HepG2 (cell line): ENCODE data around the gene MKNK1. TPM values are rescaled to one million over a fixed set of nuclear protein-coding genes. Genes with fewer than 3 reads are reported as not detected.

Experiments used
- ATAC-seq: fragments of 200-7000 bp; cut with Tn5 transposase; 3 replicates; pipeline ENCODE4 v1.9.1; 2020; ENCODE audit warnings: mild to moderate bottlenecking, moderate library complexity
- BruUV-seq: library from RNA; stranded (reverse); fragments of 400-500 nt; replicated peaks from 2 replicates; lab custom pipeline; 2021; lab: Mats Ljungman, UMichigan
- CTCF ChIA-PET: fragments of 300-600 bp; formaldehyde crosslinking; extraction: SDS; loops from one replicate; lab custom pipeline; 2021; ENCODE audit warnings: low total read pairs, inconsistent platforms, low intra/inter-chr PET ratio; lab: Yijun Ruan, JAX
- POLR2A ChIA-PET: fragments of 350-600 bp; sonication (Branson Sonifier 250); formaldehyde crosslinking; loops from one replicate; lab custom pipeline; 2020; ENCODE audit warnings: antibody characterized with exemption, inconsistent platforms; lab: Yijun Ruan, JAX
- DNase-seq: peaks from one replicate; pipeline ENCODE4 v3.0.0-alpha.2; 2015; ENCODE audit warnings: low spot score
- FAIRE-seq: peaks from 3 replicates; lab custom pipeline; 2011; peaks lifted over from hg19 to GRCh38; lab: Jason Lieb, UNC
- H2AFZ ChIP-seq: one replicate; pipeline ENCODE4 v1.6.1; 2011; ENCODE audit warnings: low read length, inconsistent platforms
- H3K27ac ChIP-seq: fragments of 300-600 bp; 3 replicates; pipeline ENCODE4 v1.8.0; 2011; ENCODE audit warnings: mixed run types, mild to moderate bottlenecking, mixed read lengths, low read length, inconsistent platforms; ENCODE audit not compliant: insufficient read depth; ENCODE audit errors: extremely low read length
- H3K27me3 ChIP-seq, 2 experiments: fragments of 200-600 bp in 1 of 2; 2 replicates in 1 of 2; 3 replicates in 1 of 2; pipeline versions ENCODE4 v1.6.0 to v1.8.0; 2011; ENCODE audit warnings: low read length in 2 of 2, mild to moderate bottlenecking in 2 of 2, moderate library complexity in 2 of 2, inconsistent platforms in 1 of 2; ENCODE audit not compliant: insufficient read depth in 2 of 2, control insufficient read depth in 1 of 2
- H3K36me3 ChIP-seq, 2 experiments: fragments of 200-600 bp in 1 of 2; replicated peaks in 1 of 2; 2 replicates in 1 of 2; 3 replicates in 1 of 2; pipeline versions ENCODE4 v1.5.1 to v1.8.0; 2011; ENCODE audit warnings: low read length in 2 of 2, inconsistent platforms in 1 of 2; ENCODE audit not compliant: insufficient read depth in 2 of 2, control insufficient read depth in 1 of 2
- H3K4me1 ChIP-seq: 2 replicates; pipeline ENCODE4 v1.5.1; 2012; ENCODE audit warnings: low read length, inconsistent platforms; ENCODE audit not compliant: insufficient read depth
- H3K4me2 ChIP-seq: 2 replicates; pipeline ENCODE4 v1.6.0; 2011; ENCODE audit warnings: low read depth, low read length, inconsistent platforms
- H3K4me3 ChIP-seq, 3 experiments: fragments of 200-600 bp in 1 of 3; sonication (generic), shearing (Covaris generic) in 1 of 3; replicated peaks in 1 of 3; 2 replicates each; pipeline ENCODE4 v1.5.1; 2011 to 2016; ENCODE audit warnings: low read length in 3 of 3, inconsistent platforms in 2 of 3, low read depth in 2 of 3, mild to moderate bottlenecking in 2 of 3, control low read depth in 1 of 3, mixed read lengths in 1 of 3; ENCODE audit not compliant: insufficient read depth in 1 of 3
- H3K79me2 ChIP-seq: one replicate; pipeline ENCODE4 v1.6.1; 2011; ENCODE audit warnings: low read length, inconsistent platforms; ENCODE audit not compliant: insufficient read depth
- H3K9ac ChIP-seq: 2 replicates; pipeline ENCODE4 v1.6.0; 2011; ENCODE audit warnings: mild to moderate bottlenecking, low read depth, low read length, inconsistent platforms; ENCODE audit not compliant: insufficient read depth
- H3K9me3 ChIP-seq: 2 replicates; pipeline ENCODE4 v1.5.1; 2012; ENCODE audit warnings: mild to moderate bottlenecking, low read length
- H4K20me1 ChIP-seq: 2 replicates; pipeline ENCODE4 v1.6.0; 2011; ENCODE audit warnings: inconsistent platforms, mild to moderate bottlenecking, low read length, moderate library complexity; ENCODE audit not compliant: insufficient read depth
- ATAD3A ChIP-seq: sonication (generic); formaldehyde crosslinking; IDR thresholded peaks from 2 replicates; pipeline ENCODE4 v1.4.0; 2020; ENCODE audit warnings: missing genetic modification reagents
- EHMT2 ChIP-seq: fragments of 200-600 bp; sonication (generic); IDR thresholded peaks from 2 replicates; pipeline ENCODE4 v1.7.0; 2017; ENCODE audit warnings: antibody characterized with exemption, low read depth, low read length, borderline replicate concordance
- KDM5B ChIP-seq: sonication (generic); formaldehyde crosslinking; IDR thresholded peaks from 2 replicates; pipeline ENCODE4 v1.4.0; 2020; ENCODE audit warnings: missing genetic modification reagents, mild to moderate bottlenecking, borderline replicate concordance
- PHF5A ChIP-seq: IDR thresholded peaks from one replicate; pipeline ENCODE4 v1.6.1; 2018; ENCODE audit warnings: low read depth, missing genetic modification reagents; ENCODE audit not compliant: unreplicated experiment
- PPARG ChIP-seq: conservative IDR thresholded peaks from 2 replicates; pipeline ENCODE4 v1.6.1; 2016; ENCODE audit warnings: missing biosample characterization, missing genetic modification reagents
- SETDB1 ChIP-seq: sonication (generic); formaldehyde crosslinking; IDR thresholded peaks from 2 replicates; pipeline ENCODE4 v1.5.1; 2020; ENCODE audit warnings: missing genetic modification reagents, mild to moderate bottlenecking, borderline replicate concordance
- TBX2 ChIP-seq: sonication (generic); formaldehyde crosslinking; IDR thresholded peaks from 2 replicates; pipeline ENCODE4 v1.5.0; 2020; ENCODE audit warnings: missing genetic modification reagents, mild to moderate bottlenecking, borderline replicate concordance
- ZBTB3 ChIP-seq: sonication (generic); formaldehyde crosslinking; IDR thresholded peaks from 2 replicates; pipeline ENCODE4 v1.4.0; 2020; ENCODE audit warnings: low read depth, mild to moderate bottlenecking, moderate library complexity, missing genetic modification reagents, borderline replicate concordance
- ZNF589 ChIP-seq: sonication (generic); formaldehyde crosslinking; conservative IDR thresholded peaks from 2 replicates; pipeline ENCODE4 v1.8.0; 2022; ENCODE audit warnings: mild to moderate bottlenecking, moderate library complexity, missing genetic modification reagents
- ZNF768 ChIP-seq: sonication (generic); formaldehyde crosslinking; IDR thresholded peaks from 2 replicates; pipeline ENCODE4 v1.4.0; 2020; ENCODE audit warnings: missing genetic modification reagents
- ZSCAN22 ChIP-seq: sonication (generic); formaldehyde crosslinking; IDR thresholded peaks from 2 replicates; pipeline ENCODE4 v1.4.0; 2020; ENCODE audit warnings: mild to moderate bottlenecking, missing genetic modification reagents
- WGBS: methylation state at CpG from one replicate; pipeline ENCODE4 v1.1.6; 2017; ENCODE audit warnings: low lambda C conversion rate; 5-methylcytosine and 5-hydroxymethylcytosine counted together
- in situ Hi-C: cut with HindIII; loops from 2 replicates; pipeline ENCODE4 v1.10.0; 2017; ENCODE audit warnings: low pct_unique_long_range_greater_than_20kb; ENCODE audit not compliant: extremely low pct_ligation_motif_present
- intact Hi-C: fragments of 100-400 bp; cut with micrococcal nuclease; formaldehyde crosslinking; loops from one replicate; pipeline ENCODE4 v1.10.0; 2022; ENCODE audit not compliant: unreplicated experiment
- polyA plus RNA-seq, 8 experiments: library from polyadenylated mRNA; depleted of rRNA in 3 of 8; stranded (reverse) in 7 of 8; unstranded in 1 of 8; fragments of >200 nt; fragmentation: Illumina TruSeq in 4 of 8; extraction: Trizol in 4 of 8; gene quantifications; 2 replicates each; pipeline versions ENCODE4 v1.2.1 to v1.2.3, GENCODE V29; 2011 to 2016; ENCODE audit warnings: low read depth in 4 of 8, missing spikeins in 1 of 8, mixed read lengths in 1 of 8; ENCODE audit not compliant: insufficient read depth in 1 of 8
- total RNA-seq, 5 experiments: library from RNA; depleted of rRNA; stranded (reverse); fragments of >200 nt; fragmentation: Illumina TruSeq; extraction: Trizol; gene quantifications; 2 replicates each; pipeline ENCODE4 v1.2.3, GENCODE V29; 2016; ENCODE audit warnings: low read depth in 1 of 5
- TF ChIP-seq, protein P1 (sequence below), 2 experiments: sonication (generic) in 1 of 2; formaldehyde crosslinking in 1 of 2; IDR thresholded peaks; 2 replicates each; pipeline versions ENCODE4 v1.5.1 to v1.6.1; 2011 to 2020; ENCODE audit warnings: borderline replicate concordance in 1 of 2, low read depth in 1 of 2, low read length in 1 of 2, mild to moderate bottlenecking in 1 of 2, missing genetic modification reagents in 1 of 2, moderate library complexity in 1 of 2
- TF ChIP-seq, protein P2 (sequence below): fragments of 450-650 bp; IDR thresholded peaks from 2 replicates; pipeline ENCODE4 v1.6.1; 2017

The MKNK1 gene
- total and polyA plus RNA-seq, 2 of the 13 experiments (the other 11 are each of a cell fraction or from before 2014, with no cell fraction given) = 18.5 to 24.1 TPM

DNA sequence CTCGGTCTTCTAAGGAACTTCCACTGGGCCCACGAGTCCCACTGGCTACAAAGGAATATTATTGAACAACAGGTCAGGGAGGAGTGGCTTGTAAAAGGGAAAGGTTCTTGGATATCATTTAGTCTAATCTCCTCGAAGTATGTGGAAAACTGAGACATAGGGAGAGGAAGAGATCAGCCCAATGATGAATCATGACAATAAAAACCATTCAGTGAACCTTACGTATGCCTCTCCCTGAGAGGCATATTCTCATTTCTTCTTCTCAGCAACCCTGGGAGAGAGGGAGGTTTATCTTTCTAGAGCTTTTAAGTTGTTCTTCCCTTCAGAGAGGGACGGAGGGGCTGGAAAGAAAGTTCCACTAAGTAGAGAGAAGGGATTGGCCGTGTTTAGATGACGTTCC is 17.9 kb upstream of the MKNK1 start:
- Histone ChIP-seq H3K9ac (no peak overlapping the region), H4K20me1 (no peaks in the 10 kb centered on the region), H3K27ac (no peak overlapping the region), H3K79me2 (no peaks in the 10 kb centered on the region), H2AFZ (no peak overlapping the region), H3K9me3 (no peaks in the 10 kb centered on the region), H3K4me2 (no peak overlapping the region), H3K4me1 (peaks cover 42% of the 10 kb centered on the region), H3K36me3 (no peaks in the 10 kb centered on the region), H3K27me3 (no peaks in the 10 kb centered on the region; a peak in 1 of 5 replicates), H3K4me3 (no peak overlapping the region)
- WGBS = 37% methylated on average over 7 of the region's 7 CpGs
- intact Hi-C loops = loop anchor here (1.0 kb wide), 1 partner anchor 103 kb away; no protein-coding TSS in a partner anchor
- ChIA-PET POLR2A (interaction anchor here (2.0 kb wide), 1 partner anchor 18 kb away, joined by 9 read pairs; the partner anchor contains the start of gene MKNK1), CTCF (interaction anchor here (1.5 kb wide), 1 partner anchor 103 kb away, joined by 9 read pairs; no protein-coding TSS in a partner anchor)
- TF ChIP-seq SETDB1 = no peak
- TF ChIP-seq ATAD3A (CRISPR knock-in tag) = no peak
- no peak for TF ChIP-seq ZNF768
- TF ChIP-seq PHF5A (CRISPR knock-in tag) = no peak
- TF ChIP-seq ZSCAN22 (CRISPR knock-in tag) = no peak
- no peak for TF ChIP-seq ZNF589 (CRISPR knock-in tag)
- TF ChIP-seq, protein P1, sequence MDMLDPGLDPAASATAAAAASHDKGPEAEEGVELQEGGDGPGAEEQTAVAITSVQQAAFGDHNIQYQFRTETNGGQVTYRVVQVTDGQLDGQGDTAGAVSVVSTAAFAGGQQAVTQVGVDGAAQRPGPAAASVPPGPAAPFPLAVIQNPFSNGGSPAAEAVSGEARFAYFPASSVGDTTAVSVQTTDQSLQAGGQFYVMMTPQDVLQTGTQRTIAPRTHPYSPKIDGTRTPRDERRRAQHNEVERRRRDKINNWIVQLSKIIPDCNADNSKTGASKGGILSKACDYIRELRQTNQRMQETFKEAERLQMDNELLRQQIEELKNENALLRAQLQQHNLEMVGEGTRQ (IDR thresholded peaks at IDR 0.05; ENCODE audit: low read depth, low read length) = no peak
- TF ChIP-seq, protein P1 (CRISPR knock-in tag; IDR thresholded peaks at IDR 0.05; ENCODE audit: borderline replicate concordance) = no peak
- TF ChIP-seq PPARG (CRISPR knock-in tag) = no peak
- TF ChIP-seq KDM5B (CRISPR knock-in tag) = no peak
- TF ChIP-seq EHMT2 = no peak
- TF ChIP-seq TBX2 = no peak
- TF ChIP-seq ZBTB3 = no peak
- TF ChIP-seq, protein P2, sequence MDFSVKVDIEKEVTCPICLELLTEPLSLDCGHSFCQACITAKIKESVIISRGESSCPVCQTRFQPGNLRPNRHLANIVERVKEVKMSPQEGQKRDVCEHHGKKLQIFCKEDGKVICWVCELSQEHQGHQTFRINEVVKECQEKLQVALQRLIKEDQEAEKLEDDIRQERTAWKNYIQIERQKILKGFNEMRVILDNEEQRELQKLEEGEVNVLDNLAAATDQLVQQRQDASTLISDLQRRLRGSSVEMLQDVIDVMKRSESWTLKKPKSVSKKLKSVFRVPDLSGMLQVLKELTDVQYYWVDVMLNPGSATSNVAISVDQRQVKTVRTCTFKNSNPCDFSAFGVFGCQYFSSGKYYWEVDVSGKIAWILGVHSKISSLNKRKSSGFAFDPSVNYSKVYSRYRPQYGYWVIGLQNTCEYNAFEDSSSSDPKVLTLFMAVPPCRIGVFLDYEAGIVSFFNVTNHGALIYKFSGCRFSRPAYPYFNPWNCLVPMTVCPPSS = no peak
- DNase-seq (no peak), FAIRE-seq (no peak), ATAC-seq (no peak)
- in situ Hi-C loops = no loop called here
- BruUV-seq = no TSS peak
